Ovary (tissue), 9 donors: Measurements from ENCODE around the gene PHF21B. TPM values are rescaled to one million over a fixed set of nuclear protein-coding genes. Genes with fewer than 3 reads are reported as not detected.

Source experiments
- DNase-seq, 5 donors: peaks; one replicate each; pipeline ENCODE4 v3.0.0-alpha.2; 2019 to 2020
- H3K27ac ChIP-seq, 2 donors: fragments of 200-600 bp; one replicate each; pipeline versions ENCODE4 v1.5.1 to v1.8.0; 2019 to 2022
- H3K27me3 ChIP-seq: fragments of 200-600 bp; one replicate; pipeline ENCODE4 v1.8.0; 2022
- H3K36me3 ChIP-seq: fragments of 200-600 bp; sonication (generic); one replicate; pipeline ENCODE4 v1.5.1; 2019
- H3K4me1 ChIP-seq: one replicate; pipeline ENCODE4 v1.8.1; 2013; ENCODE audit warnings: mild to moderate bottlenecking, moderate library complexity; ENCODE audit not compliant: insufficient read depth
- H3K4me3 ChIP-seq: fragments of 200-600 bp; sonication (generic); one replicate; pipeline ENCODE4 v1.5.1; 2017
- H3K9me3 ChIP-seq, 2 donors: fragments of 200-600 bp in 1 of 2; sonication (generic) in 1 of 2; one replicate each; pipeline versions ENCODE4 v1.5.1 to v1.8.1; 2013 to 2019; ENCODE audit warnings: mild to moderate bottlenecking in 1 of 2, moderate library complexity in 1 of 2
- CTCF ChIP-seq, 3 donors: fragments of 450-650 bp in 2 of 3; fragments of 200-600 bp in 1 of 3; IDR thresholded peaks; one replicate each; pipeline versions ENCODE4 v1.5.1 to v1.8.0; 2016 to 2022; ENCODE audit warnings: antibody characterized with exemption in 3 of 3, mild to moderate bottlenecking in 1 of 3
- EP300 ChIP-seq: sonication (generic); formaldehyde crosslinking; IDR thresholded peaks from one replicate; pipeline ENCODE4 v1.6.1; 2017; ENCODE audit warnings: antibody characterized with exemption
- POLR2A ChIP-seq: fragments of 450-650 bp; IDR thresholded peaks from one replicate; pipeline ENCODE4 v1.6.1; 2017; ENCODE audit warnings: antibody characterized with exemption, mild to moderate bottlenecking, moderate library complexity
- WGBS, 3 donors: extraction: QIAGEN DNeasy Blood & Tissue Kit in 1 of 3; methylation state at CpG; one replicate each; pipeline versions ENCODE4 v1.1.5 to v1.1.7; 2013 to 2017; 5-methylcytosine and 5-hydroxymethylcytosine counted together
- intact Hi-C, 4 donors: fragments of 100-400 bp; cut with DNase I; formaldehyde crosslinking; loops; one replicate each; pipeline versions ENCODE4 v1.11.0 to v1.15.1; 2022 to 2023
- polyA plus RNA-seq, 2 donors: library from polyadenylated mRNA; stranded (reverse); fragments of 200-250 nt in 1 of 2; fragments of 350-450 nt in 1 of 2; fragmentation: Illumina TruSeq in 1 of 2; extraction: RNeasy Lipid Tissue Mini Kit (QIAGEN cat#74804) in 1 of 2; gene quantifications; one replicate each; pipeline ENCODE4 v1.2.3, GENCODE V29; 2013 to 2014
- total RNA-seq, 7 donors: library from RNA; depleted of rRNA in 2 of 7; stranded (reverse); fragments of >200 nt in 2 of 7; fragmentation: NEBNext Ultra II Directional in 3 of 7; extraction: Animal tissue kit (Norgen Biotek cat#: 25700) in 3 of 7; gene quantifications; one replicate each; pipeline versions ENCODE4 v1.1.0 to v1.2.4, GENCODE V29; 2016 to 2023
- donor health status: DM: no; HTN: no; CAD: no; lungs with moderate emphysema.
- donor health status: DM: no; HTN: no; CAD: no.
- donor health status: Bipolar disorder and iron deficiency.
- donor health status: DM: yes; HTN: yes; CAD: no.
- donor health status: DM: no; HTN: no; CAD: no.
- donor health status: DM: yes; HTN: yes; CAD: no.

Gene PHF21B
- total and polyA plus RNA-seq, 9 donors = 0.95 to 10.7 (median 6.4) TPM

GRCh38 chr22:44952863-44953746, 56.7 kb downstream of the PHF21B start:
- Histone ChIP-seq H3K27me3 (no peaks in the 10 kb centered on the region), H3K4me1 (no peaks in the 10 kb centered on the region), H3K4me3 (no peak overlapping the region), H3K36me3 (no peaks in the 10 kb centered on the region), H3K27ac (no peak overlapping the region), H3K9me3 (no peaks in the 10 kb centered on the region)
- TF ChIP-seq POLR2A (no peak), CTCF (IDR thresholded peaks at IDR 0.05) (no peak), EP300 (no peak)
- no peak for DNase-seq
- intact Hi-C loops = no loop called here
- WGBS, 3 donors = 68 to 82% (median 79%) methylated on average over 15 of the region's 15 CpGs

GRCh38 chr22:44951510-44951816, 58.3 kb downstream of the PHF21B start:
- no peaks in the 10 kb centered on the region for H3K27me3 ChIP-seq
- no peaks in the 10 kb centered on the region for H3K4me1 ChIP-seq
- no peak overlapping the region for H3K4me3 ChIP-seq
- intact Hi-C loops = no loop called here
- no peak overlapping the region for H3K27ac ChIP-seq
- H3K36me3 ChIP-seq = no peaks in the 10 kb centered on the region
- DNase-seq = no peak
- no peak for TF ChIP-seq EP300
- no peak for TF ChIP-seq CTCF (IDR thresholded peaks at IDR 0.05)
- no peak for TF ChIP-seq POLR2A
- no peaks in the 10 kb centered on the region for H3K9me3 ChIP-seq

GRCh38 chr22:44950806-44951509, 58.8 kb downstream of the PHF21B start:
- intact Hi-C loops = no loop called here
- H3K27me3 ChIP-seq = no peaks in the 10 kb centered on the region
- no peak overlapping the region for H3K27ac ChIP-seq
- TF ChIP-seq POLR2A = no peak
- no peak for TF ChIP-seq EP300
- TF ChIP-seq CTCF (IDR thresholded peaks at IDR 0.05) = no peak
- 89 to 94% (median 91%) methylated on average over 21 of the region's 21 CpGs for WGBS, 3 donors
- no peaks in the 10 kb centered on the region for H3K36me3 ChIP-seq
- H3K4me3 ChIP-seq = no peak overlapping the region
- H3K9me3 ChIP-seq = no peaks in the 10 kb centered on the region
- DNase-seq = no peak
- H3K4me1 ChIP-seq = no peaks in the 10 kb centered on the region

- no peak overlapping the region for H3K4me3 ChIP-seq
- DNase-seq = no peak
- 84 to 89% (median 85%) methylated on average over 13 of the region's 13 CpGs for WGBS, 3 donors
- intact Hi-C loops = no loop called here
- H3K4me1 ChIP-seq = no peaks in the 10 kb centered on the region
- H3K27ac ChIP-seq = no peak overlapping the region
- no peaks in the 10 kb centered on the region for H3K27me3 ChIP-seq
- TF ChIP-seq CTCF (IDR thresholded peaks at IDR 0.05) (no peak), POLR2A (no peak), EP300 (no peak)
- no peaks in the 10 kb centered on the region for H3K9me3 ChIP-seq
- no peaks in the 10 kb centered on the region for H3K36me3 ChIP-seq
Observed at GRCh38 chr22:44947846-44948245, 62.0 kb downstream of the PHF21B start.
